Right atrium auricular region (tissue), 2 donors: ENCODE measurements around the gene OR8A1. TPM values are rescaled to one million over a fixed set of nuclear protein-coding genes. Genes with fewer than 3 reads are reported as not detected.
"Not testable (repeated sequence)": the region's sequence is repeated elsewhere in the genome, so short reads cannot be mapped to it uniquely, and the experiment has no call there.

Experiments
- DNase-seq: peaks from one replicate; pipeline ENCODE4 v3.0.0-alpha.2; 2019; ENCODE audit warnings: low spot score
- H3K27ac ChIP-seq, 2 donors: fragments of 200-600 bp; sonication (generic); 1 replicate in 1 of 2; 2 replicates in 1 of 2; pipeline ENCODE4 v1.5.1; 2016 to 2019
- H3K27me3 ChIP-seq, 2 donors: fragments of 200-600 bp; sonication (generic); one replicate each; pipeline versions ENCODE4 v1.5.1 to v1.6.0; 2017 to 2019
- H3K36me3 ChIP-seq: fragments of 200-600 bp; sonication (generic); one replicate; pipeline ENCODE4 v1.5.1; 2016
- H3K4me1 ChIP-seq, 2 donors: fragments of 200-600 bp; sonication (generic); one replicate each; pipeline versions ENCODE4 v1.5.1 to v1.6.0; 2017 to 2019
- H3K4me3 ChIP-seq, 2 donors: fragments of 200-600 bp; sonication (generic); 1 replicate in 1 of 2; 2 replicates in 1 of 2; pipeline ENCODE4 v1.5.1; 2017 to 2019; ENCODE audit warnings: mild to moderate bottlenecking in 1 of 2, moderate library complexity in 1 of 2
- H3K9me3 ChIP-seq, 2 donors: fragments of 200-600 bp; sonication (generic); one replicate each; pipeline ENCODE4 v1.5.1; 2019
- total RNA-seq, 2 donors: library from RNA; depleted of rRNA; stranded (reverse); fragments of >200 nt; gene quantifications; one replicate each; pipeline ENCODE4 v1.1.0, GENCODE V29; 2016
- TF ChIP-seq, protein P1 (sequence below), 2 donors: fragments of 200-600 bp; sonication (generic); IDR thresholded peaks; one replicate each; pipeline ENCODE4 v1.5.1; 2019; ENCODE audit warnings: antibody characterized with exemption in 2 of 2

OR8A1 gene
- total RNA-seq, 2 donors from 2014 or later = not detected

DNA sequence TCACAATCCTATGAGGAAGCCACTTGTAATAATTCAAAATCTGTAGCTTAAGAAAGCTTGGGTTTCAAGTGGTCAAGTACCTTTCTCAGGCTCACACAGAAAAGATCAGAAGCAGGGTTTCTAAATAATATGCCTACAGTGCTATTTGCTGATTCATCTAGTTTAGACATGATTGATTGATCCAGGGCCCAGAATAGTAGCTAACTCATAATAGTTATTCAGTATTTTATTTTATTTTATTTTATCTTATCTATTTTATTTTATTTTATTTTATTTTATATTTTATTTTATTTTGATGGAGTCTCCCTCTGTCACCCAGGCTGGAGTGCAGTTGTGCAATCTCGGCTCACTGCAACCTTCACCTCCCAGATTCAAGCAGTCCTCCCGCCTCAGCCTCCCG is 25.5 kb downstream of the OR8A1 start:
- Histone ChIP-seq H3K4me3 (no peak overlapping the region), H3K27me3 (no peaks in the 10 kb centered on the region), H3K27ac (no peak overlapping the region), H3K36me3 (no peaks in the 10 kb centered on the region), H3K4me1 (no peaks in the 10 kb centered on the region), H3K9me3 (no peaks in the 10 kb centered on the region)
- TF ChIP-seq, protein P1, sequence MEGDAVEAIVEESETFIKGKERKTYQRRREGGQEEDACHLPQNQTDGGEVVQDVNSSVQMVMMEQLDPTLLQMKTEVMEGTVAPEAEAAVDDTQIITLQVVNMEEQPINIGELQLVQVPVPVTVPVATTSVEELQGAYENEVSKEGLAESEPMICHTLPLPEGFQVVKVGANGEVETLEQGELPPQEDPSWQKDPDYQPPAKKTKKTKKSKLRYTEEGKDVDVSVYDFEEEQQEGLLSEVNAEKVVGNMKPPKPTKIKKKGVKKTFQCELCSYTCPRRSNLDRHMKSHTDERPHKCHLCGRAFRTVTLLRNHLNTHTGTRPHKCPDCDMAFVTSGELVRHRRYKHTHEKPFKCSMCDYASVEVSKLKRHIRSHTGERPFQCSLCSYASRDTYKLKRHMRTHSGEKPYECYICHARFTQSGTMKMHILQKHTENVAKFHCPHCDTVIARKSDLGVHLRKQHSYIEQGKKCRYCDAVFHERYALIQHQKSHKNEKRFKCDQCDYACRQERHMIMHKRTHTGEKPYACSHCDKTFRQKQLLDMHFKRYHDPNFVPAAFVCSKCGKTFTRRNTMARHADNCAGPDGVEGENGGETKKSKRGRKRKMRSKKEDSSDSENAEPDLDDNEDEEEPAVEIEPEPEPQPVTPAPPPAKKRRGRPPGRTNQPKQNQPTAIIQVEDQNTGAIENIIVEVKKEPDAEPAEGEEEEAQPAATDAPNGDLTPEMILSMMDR (IDR thresholded peaks at IDR 0.05) = no peak
- no peak for DNase-seq

- Histone ChIP-seq H3K27ac (no peak overlapping the region), H3K36me3 (no peaks in the 10 kb centered on the region), H3K4me1 (no peaks in the 10 kb centered on the region), H3K4me3 (no peak overlapping the region), H3K9me3 (no peaks in the 10 kb centered on the region), H3K27me3 (no peaks in the 10 kb centered on the region)
- TF ChIP-seq, protein P1 (IDR thresholded peaks at IDR 0.05) = no peak
- no peak for DNase-seq
Measured at GRCh38 chr11:124597626-124598025, 27.8 kb downstream of the OR8A1 start.

DNA sequence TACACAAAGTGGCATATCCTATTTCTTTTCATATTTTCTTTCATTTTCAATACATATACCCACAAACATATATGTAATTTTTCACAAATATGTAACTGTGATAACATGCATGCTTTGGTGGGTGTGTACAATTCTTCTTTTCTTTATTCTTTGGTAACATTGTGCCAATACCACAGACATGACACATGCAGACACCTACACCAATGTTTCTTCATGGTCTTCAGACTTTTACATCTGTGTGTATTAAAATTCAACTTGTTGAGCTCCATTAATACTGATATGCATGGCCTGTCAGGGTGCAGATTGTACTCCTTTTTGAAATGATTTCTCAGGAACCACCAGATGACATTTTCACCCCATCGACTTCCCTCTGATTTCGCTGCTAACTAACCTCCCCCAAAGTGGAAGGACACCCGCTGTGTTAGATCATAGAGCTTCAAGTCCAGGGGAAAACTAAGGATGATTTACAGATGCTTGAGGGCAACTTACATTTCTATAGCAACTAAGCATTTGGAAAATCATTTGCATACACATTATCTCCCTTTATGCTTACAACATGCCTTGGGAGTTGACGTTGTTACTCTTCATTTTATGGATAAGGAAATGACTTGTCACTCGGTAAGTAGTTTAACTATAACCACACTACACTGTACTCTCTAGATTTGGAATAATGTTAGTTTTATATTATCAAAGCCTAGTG is 31.0 kb downstream of the OR8A1 start:
- H3K4me3 ChIP-seq = no peak overlapping the region
- no peak overlapping the region for H3K27ac ChIP-seq
- H3K27me3 ChIP-seq = no peaks in the 10 kb centered on the region
- no peaks in the 10 kb centered on the region for H3K9me3 ChIP-seq
- H3K36me3 ChIP-seq = no peaks in the 10 kb centered on the region
- no peak for DNase-seq
- TF ChIP-seq, protein P1 (IDR thresholded peaks at IDR 0.05) = no peak
- no peaks in the 10 kb centered on the region for H3K4me1 ChIP-seq

- Histone ChIP-seq H3K27ac (no peak overlapping the region), H3K36me3 (no peaks in the 10 kb centered on the region), H3K4me1 (no peaks in the 10 kb centered on the region), H3K27me3 (no peaks in the 10 kb centered on the region), H3K4me3 (no peak overlapping the region), H3K9me3 (no peaks in the 10 kb centered on the region)
- TF ChIP-seq, protein P1 (IDR thresholded peaks at IDR 0.05) = no peak
- no peak for DNase-seq
Measured at GRCh38 chr11:124602193-124602592, 32.4 kb downstream of the OR8A1 start.

DNA sequence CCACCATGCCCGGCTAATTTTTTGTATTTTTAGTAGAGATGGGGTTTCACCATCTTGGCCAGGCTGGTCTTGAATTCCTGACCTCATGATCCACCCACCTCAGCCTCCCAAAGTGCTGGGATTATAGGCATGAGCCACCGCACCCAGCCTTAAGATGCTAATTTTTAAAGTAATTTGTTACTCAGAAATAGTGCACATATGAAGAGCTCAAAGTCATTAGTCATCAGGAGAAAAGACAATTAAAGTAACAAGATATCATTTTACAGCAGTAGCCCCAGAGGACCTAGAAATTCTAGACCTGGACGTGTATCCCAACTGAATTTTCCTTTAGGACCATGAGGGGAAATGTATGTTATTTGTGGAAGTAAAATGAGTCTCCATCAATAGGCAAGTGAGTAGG is 32.9 kb downstream of the OR8A1 start:
- H3K4me3 ChIP-seq, DNase-seq, H3K4me1 ChIP-seq, H3K36me3 ChIP-seq, H3K9me3 ChIP-seq, H3K27me3 ChIP-seq, H3K27ac ChIP-seq: not testable (repeated sequence)

DNA sequence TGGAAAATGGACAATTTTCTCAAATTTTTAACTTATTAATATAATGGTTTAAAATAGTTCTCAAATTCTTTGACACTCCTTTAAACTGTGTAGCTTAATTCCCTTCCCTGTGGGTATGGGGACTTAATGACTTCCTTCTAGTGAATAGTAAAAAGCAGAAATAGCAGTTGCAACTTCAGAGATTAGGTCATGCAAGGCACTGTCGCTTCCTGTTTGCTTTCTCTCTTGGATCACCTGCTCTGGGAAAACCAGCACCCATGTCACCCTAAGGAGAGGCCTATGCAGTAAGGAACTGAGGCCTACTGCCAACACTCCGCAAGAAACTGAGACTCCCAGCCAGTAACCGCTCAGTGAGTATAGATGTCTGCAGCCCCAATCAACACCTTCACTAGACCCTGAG is 35.9 kb downstream of the OR8A1 start:
- Histone ChIP-seq H3K4me1 (no peaks in the 10 kb centered on the region), H3K27me3 (no peaks in the 10 kb centered on the region), H3K27ac (no peak overlapping the region), H3K4me3 (no peak overlapping the region), H3K36me3 (no peaks in the 10 kb centered on the region), H3K9me3 (no peaks in the 10 kb centered on the region)
- TF ChIP-seq, protein P1 (IDR thresholded peaks at IDR 0.05) = no peak
- DNase-seq = no peak
